ENCODE data around the gene COG6.

The COG6 gene

DNA sequence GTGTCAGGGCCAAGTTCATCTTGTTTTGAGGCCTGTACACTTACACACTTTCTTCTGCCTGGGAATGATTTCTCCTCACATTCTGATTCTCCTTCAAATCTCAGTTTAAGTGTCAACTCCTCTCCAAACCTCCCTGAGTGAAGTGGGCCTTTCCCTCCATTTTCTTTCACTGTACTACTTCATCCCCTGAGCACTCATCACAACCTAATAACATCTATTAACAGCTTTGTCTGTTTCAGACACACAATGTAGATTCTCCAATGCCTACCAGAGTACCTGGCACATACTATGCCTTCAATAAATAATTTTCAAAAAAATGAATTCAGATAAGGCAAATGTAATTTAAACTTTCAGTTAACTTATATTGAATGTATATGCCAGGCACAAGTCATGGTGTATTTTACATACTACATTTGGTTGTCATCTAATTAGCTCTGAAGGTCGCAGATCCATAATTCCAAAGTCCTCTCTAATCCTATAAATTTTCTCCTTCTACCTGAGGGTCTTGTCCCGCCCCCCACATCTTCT is 357 bp upstream of the COG6 start:
- TF ChIP-seq, protein P1, sequence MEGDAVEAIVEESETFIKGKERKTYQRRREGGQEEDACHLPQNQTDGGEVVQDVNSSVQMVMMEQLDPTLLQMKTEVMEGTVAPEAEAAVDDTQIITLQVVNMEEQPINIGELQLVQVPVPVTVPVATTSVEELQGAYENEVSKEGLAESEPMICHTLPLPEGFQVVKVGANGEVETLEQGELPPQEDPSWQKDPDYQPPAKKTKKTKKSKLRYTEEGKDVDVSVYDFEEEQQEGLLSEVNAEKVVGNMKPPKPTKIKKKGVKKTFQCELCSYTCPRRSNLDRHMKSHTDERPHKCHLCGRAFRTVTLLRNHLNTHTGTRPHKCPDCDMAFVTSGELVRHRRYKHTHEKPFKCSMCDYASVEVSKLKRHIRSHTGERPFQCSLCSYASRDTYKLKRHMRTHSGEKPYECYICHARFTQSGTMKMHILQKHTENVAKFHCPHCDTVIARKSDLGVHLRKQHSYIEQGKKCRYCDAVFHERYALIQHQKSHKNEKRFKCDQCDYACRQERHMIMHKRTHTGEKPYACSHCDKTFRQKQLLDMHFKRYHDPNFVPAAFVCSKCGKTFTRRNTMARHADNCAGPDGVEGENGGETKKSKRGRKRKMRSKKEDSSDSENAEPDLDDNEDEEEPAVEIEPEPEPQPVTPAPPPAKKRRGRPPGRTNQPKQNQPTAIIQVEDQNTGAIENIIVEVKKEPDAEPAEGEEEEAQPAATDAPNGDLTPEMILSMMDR (IDR thresholded peaks at IDR 0.05): no peak
- peak overlapping the region; percentile 85 for H3K4me3 ChIP-seq
- no peak for DNase-seq (ENCODE audit: low spot score)
- peak overlapping the region; percentile 72 to 83 for H3K27ac ChIP-seq

DNA sequence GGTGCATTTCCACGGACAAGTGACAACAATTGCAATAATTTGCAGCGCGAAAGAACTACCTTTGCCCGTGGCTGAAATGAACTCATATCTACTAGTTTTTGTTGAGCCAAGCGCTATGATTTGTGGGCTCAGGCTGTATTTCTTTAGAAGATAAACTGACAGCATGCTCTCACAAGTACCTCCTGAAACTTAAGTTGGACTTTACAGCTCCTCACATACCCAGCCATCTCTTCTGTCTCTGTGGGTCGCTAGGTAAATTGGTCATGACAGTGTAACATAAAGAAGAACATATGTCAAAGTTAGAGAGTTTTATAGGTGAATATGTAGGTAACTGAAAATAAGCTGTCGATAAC is 839 bp downstream of the COG6 start:
- TF ChIP-seq, protein P1 (IDR thresholded peaks at IDR 0.05): no peak

DNA sequence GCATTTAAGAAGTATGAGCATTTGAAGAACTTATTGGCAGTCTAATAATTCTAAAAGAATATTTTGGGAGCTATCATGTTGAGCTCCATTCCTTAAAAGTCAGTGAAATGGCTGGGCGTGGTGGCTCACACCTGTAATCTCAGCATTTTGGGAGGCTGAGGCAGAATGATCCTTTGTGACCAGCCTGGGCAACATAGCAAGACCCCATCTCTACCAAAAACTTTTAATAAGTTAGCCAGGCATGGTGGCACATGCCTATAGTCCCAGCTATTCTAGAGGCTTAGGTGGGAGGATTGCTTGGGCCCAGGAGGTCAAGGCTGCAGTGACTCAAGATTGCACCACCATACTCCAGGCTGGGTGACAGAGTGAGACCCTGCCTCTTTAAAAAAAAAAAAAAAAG is 8.0 kb downstream of the COG6 start:
- DNase-seq (ENCODE audit: low spot score): no peak
- no peak overlapping the region for H3K27ac ChIP-seq
- TF ChIP-seq, protein P1 (IDR thresholded peaks at IDR 0.05): no peak
- no peak overlapping the region for H3K4me3 ChIP-seq

More for the DNA sequence above, 839 bp downstream of the COG6 start:
- peak overlapping the region; percentile 72 to 83 for H3K27ac ChIP-seq
- peak overlapping the region; percentile 85 for H3K4me3 ChIP-seq
- no peak for DNase-seq (ENCODE audit: low spot score)

DNA sequence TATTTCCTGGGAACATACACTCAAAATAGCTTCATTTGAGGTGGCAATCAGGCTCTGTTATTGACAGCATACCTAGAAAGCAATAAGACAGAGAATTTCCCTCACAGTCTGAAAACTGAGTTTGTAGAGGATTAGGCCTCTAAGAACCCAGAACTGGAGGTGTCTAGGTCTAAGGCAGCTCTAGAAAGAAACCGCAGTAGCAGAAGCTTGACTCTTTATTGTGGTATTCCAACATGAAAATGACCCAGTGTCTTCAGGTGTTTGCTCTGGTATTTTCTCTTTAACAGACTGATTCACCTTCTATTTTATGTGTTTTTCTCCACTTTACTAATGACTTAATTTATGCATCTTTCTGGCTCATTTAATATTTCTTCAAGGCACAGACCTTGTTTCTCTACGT is 8.5 kb downstream of the COG6 start:
- H3K27ac ChIP-seq: no peak overlapping the region
- no peak overlapping the region for H3K4me3 ChIP-seq
- TF ChIP-seq, protein P1 (IDR thresholded peaks at IDR 0.05): no peak
- DNase-seq (ENCODE audit: low spot score): no peak

DNA sequence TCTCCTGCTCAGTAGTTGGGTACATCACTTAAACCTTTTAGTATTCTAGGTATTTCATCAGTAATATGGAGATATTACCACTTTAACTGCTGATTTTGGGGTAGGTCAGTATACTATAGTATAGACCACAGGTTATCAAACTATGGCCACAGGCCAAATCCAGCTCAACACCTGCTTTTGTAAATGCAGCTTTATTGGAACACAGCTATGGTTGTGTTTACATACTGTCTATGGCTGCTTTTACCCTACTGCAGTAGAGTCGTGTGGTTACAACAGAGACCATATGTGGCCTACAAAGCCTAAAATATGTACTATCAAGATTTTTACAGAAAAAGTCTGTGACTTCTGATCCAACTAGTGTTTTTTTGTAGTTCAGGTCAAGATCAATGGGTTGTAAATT is 10.3 kb downstream of the COG6 start:
- no peak overlapping the region for H3K27ac ChIP-seq
- H3K4me3 ChIP-seq: no peak overlapping the region
- no peak for DNase-seq (ENCODE audit: low spot score)
- TF ChIP-seq, protein P1 (IDR thresholded peaks at IDR 0.05): no peak

DNA sequence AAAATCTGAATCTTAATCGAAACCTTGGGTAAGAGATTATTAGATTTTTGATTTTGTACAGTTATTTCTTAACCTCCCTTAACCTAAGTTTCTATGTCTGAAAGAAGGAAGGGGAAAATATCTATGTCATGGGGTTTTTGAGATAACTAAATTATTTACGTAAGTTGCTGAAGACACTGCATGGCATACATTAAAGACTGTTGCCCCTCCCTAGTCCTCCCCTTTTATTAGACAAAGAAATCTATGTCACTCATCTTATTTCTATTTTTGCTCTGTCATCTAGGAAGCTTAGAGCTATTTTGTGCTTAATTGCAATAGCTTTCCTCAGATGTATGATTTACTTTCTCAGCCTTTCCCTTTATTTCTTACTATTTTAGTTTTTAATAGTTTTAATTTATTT is 15.0 kb downstream of the COG6 start:
- TF ChIP-seq, protein P1 (IDR thresholded peaks at IDR 0.05): no peak
- Histone ChIP-seq H3K4me3 (no peak overlapping the region), H3K27ac (no peak overlapping the region)
- DNase-seq (ENCODE audit: low spot score): no peak

DNA sequence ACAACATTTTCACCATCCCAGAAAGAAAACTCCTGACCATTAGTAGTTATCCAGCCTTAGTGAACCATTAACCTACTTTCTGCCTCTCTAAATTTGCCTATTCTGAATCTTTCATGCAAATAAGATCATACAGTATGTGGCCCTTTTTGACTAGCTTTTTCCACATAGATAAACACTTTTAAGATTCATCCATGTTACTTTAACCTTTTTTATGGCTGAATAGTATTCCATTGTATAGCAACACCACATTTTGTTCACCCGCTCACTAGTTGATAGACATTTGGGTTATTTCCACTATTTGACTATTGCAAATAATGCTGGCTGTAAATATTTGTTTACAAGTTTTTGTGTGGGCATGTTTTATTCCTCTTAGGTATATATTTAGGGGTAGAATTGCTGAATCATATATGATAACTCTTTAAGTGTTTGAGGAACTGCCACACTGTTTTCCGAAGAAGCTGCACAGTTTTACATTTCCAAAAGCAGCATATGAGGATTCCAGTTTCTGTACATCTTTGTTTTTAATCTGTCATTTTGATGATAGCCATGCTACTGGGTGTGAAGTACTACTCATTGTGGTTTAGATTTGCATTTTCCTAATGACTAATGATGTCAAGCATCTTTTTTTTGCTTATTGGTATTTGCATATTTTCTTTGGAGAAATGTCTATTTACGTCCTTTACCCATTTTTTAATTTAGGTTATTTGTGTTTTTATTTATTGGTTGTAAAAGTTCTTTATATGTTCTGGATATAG is 17.1 kb downstream of the COG6 start:
- H3K4me3 ChIP-seq: no peak overlapping the region
- no peak overlapping the region for H3K27ac ChIP-seq
- no peak for DNase-seq (ENCODE audit: low spot score)
- TF ChIP-seq, protein P1 (IDR thresholded peaks at IDR 0.05): no peak
